Activated effector memory CD4-positive, alpha-beta T cell treated with anti-CD3 and anti-CD28 coated beads, Interleukin-2, amount 50 U/mL, for 16 hours (primary cell): ENCODE results near the gene FIGNL2.
A peak's percentile ranks its signal among the peaks of the same experiment; 100 is the strongest.

Source experiments
- DNase-seq: peaks from one replicate; pipeline ENCODE4 v3.0.0-alpha.2; 2020

Gene FIGNL2

GRCh38 chr12:51852404-51853137 is 4.1 kb upstream of the FIGNL2 start:
- DNase-seq = no peak

GRCh38 chr12:51851413-51852124 is 3.1 kb upstream of the FIGNL2 start:
- no peak for DNase-seq

GRCh38 chr12:51850965-51851299 is 2.4 kb upstream of the FIGNL2 start:
- DNase-seq = no peak

GRCh38 chr12:51850081-51850964 is 1.8 kb upstream of the FIGNL2 start:
- no peak for DNase-seq

GRCh38 chr12:51848841-51849735 is 570 bp upstream of the FIGNL2 start:
- DNase-seq = no peak

GRCh38 chr12:51847643-51848325 is 734 bp downstream of the FIGNL2 start:
- DNase-seq = no peak

GRCh38 chr12:51846911-51847642 is 1.4 kb downstream of the FIGNL2 start:
- peak; percentile 74 for DNase-seq

- DNase-seq = no peak
Measured at GRCh38 chr12:51846271-51846691, 2.2 kb downstream of the FIGNL2 start.

- no peak for DNase-seq
Measured at GRCh38 chr12:51845482-51845881, 3.0 kb downstream of the FIGNL2 start.

GRCh38 chr12:51844854-51845253 is 3.7 kb downstream of the FIGNL2 start:
- DNase-seq = no peak

- DNase-seq = no peak
Measured at GRCh38 chr12:51841727-51842126, 6.8 kb downstream of the FIGNL2 start.

GRCh38 chr12:51840966-51841365 is 7.6 kb downstream of the FIGNL2 start:
- no peak for DNase-seq

- no peak for DNase-seq
Measured at GRCh38 chr12:51839310-51839947, 9.1 kb downstream of the FIGNL2 start.

- no peak for DNase-seq
Measured at GRCh38 chr12:51838762-51839161, 9.8 kb downstream of the FIGNL2 start.

- no peak for DNase-seq
Measured at GRCh38 chr12:51838036-51838435, 10.5 kb downstream of the FIGNL2 start.

GRCh38 chr12:51837286-51837685 is 11.2 kb downstream of the FIGNL2 start:
- DNase-seq = no peak

GRCh38 chr12:51836827-51837173 is 11.7 kb downstream of the FIGNL2 start:
- DNase-seq = no peak

- DNase-seq = no peak
Measured at GRCh38 chr12:51836041-51836826, 12.3 kb downstream of the FIGNL2 start.

GRCh38 chr12:51834411-51834810 is 14.1 kb downstream of the FIGNL2 start:
- no peak for DNase-seq
